ENCODE measurements around the gene PGBD5.

GRCh38 chr1:230423261-230423660, 2.9 kb downstream of the PGBD5 start:
- TF ChIP-seq CTCF (IDR thresholded peaks at IDR 0.05; ENCODE audit: poor library complexity) (no peak), EZH2 (IDR thresholded peaks at IDR 0.05; ENCODE audit: borderline replicate concordance) (no peak), EZH2phosphoT487 (IDR thresholded peaks at IDR 0.05; ENCODE audit: low read depth, severe bottlenecking, unreplicated experiment) (no peak)
